Body of pancreas (tissue), 4 donors: Measurements from ENCODE around the gene MAPT. TPM values are rescaled to one million over a fixed set of nuclear protein-coding genes. Genes with fewer than 3 reads are reported as not detected.

Experiments
- ATAC-seq: fragments of 150-250 bp; one replicate; pipeline ENCODE4 v1.9.1; 2016
- DNase-seq, 4 donors: peaks; one replicate each; pipeline ENCODE4 v3.0.0-alpha.2; 2019
- H3K27ac ChIP-seq, 4 donors: fragments of 200-600 bp; sonication (generic); 1 replicate in 3 of 4; 2 replicates in 1 of 4; pipeline versions ENCODE4 v1.5.1 to v1.6.1; 2016 to 2019; ENCODE audit warnings: mild to moderate bottlenecking in 1 of 4, mixed read lengths in 1 of 4, moderate library complexity in 1 of 4
- H3K27me3 ChIP-seq, 2 donors: fragments of 200-600 bp; sonication (generic); one replicate each; pipeline ENCODE4 v1.6.0; 2016; ENCODE audit warnings: mild to moderate bottlenecking in 1 of 2
- H3K36me3 ChIP-seq, 2 donors: fragments of 200-600 bp; sonication (generic); replicated peaks in 1 of 2; 2 replicates each; pipeline ENCODE4 v1.5.1; 2016; ENCODE audit warnings: low read depth in 2 of 2; ENCODE audit not compliant: insufficient read depth in 1 of 2
- H3K4me1 ChIP-seq: fragments of 200-600 bp; sonication (generic); one replicate; pipeline ENCODE4 v1.6.0; 2016
- H3K4me3 ChIP-seq, 2 donors: fragments of 200-600 bp; sonication (generic); 1 replicate in 1 of 2; 2 replicates in 1 of 2; pipeline ENCODE4 v1.5.1; 2016 to 2019
- H3K9me3 ChIP-seq, 3 donors: fragments of 200-600 bp; sonication (generic); 1 replicate in 2 of 3; 2 replicates in 1 of 3; pipeline ENCODE4 v1.5.1; 2016
- CTCF ChIP-seq, 7 experiments: fragments of 450-650 bp in 4 of 7; fragments of 200-600 bp in 3 of 7; sonication (generic) in 3 of 7; IDR thresholded peaks; one replicate each; pipeline ENCODE4 v1.5.1; 2016 to 2019; ENCODE audit warnings: antibody characterized with exemption in 7 of 7
- POLR2A ChIP-seq, 3 donors: fragments of 450-650 bp; IDR thresholded peaks; one replicate each; pipeline ENCODE4 v1.6.1; 2016; ENCODE audit warnings: antibody characterized with exemption in 3 of 3, mild to moderate bottlenecking in 2 of 3
- WGBS, 2 donors: methylation state at CpG; one replicate each; pipeline ENCODE4 v1.1.5; 2017; 5-methylcytosine and 5-hydroxymethylcytosine counted together
- intact Hi-C: fragments of 100-400 bp; cut with DNase I; formaldehyde crosslinking; loops from one replicate; pipeline ENCODE4 v1.15.1; 2023
- total RNA-seq, 2 donors: library from RNA; depleted of rRNA; stranded (reverse); fragments of >200 nt; gene quantifications; one replicate each; pipeline ENCODE4 v1.1.0, GENCODE V29; 2016

Gene MAPT
- total RNA-seq, 2 donors from 2014 or later, result 1.6 to 2.3 TPM

GRCh38 chr17:45883063-45883462 lies 11.3 kb upstream of the MAPT start:
- Histone ChIP-seq H3K4me1 (no peaks in the 10 kb centered on the region), H3K9me3 (no peaks in the 10 kb centered on the region), H3K27ac (no peak overlapping the region), H3K27me3 (no peaks in the 10 kb centered on the region), H3K4me3 (no peak overlapping the region), H3K36me3 (no peaks in the 10 kb centered on the region)
- ATAC-seq (no peak), DNase-seq (no peak)
- intact Hi-C loops, result no loop called here
- no peak for TF ChIP-seq CTCF (IDR thresholded peaks at IDR 0.05)
- WGBS, 2 donors, result 90 to 95% methylated on average over 2 of the region's 2 CpGs

GRCh38 chr17:45886852-45887251 lies 7.5 kb upstream of the MAPT start:
- Histone ChIP-seq H3K36me3 (no peaks in the 10 kb centered on the region), H3K4me1 (no peaks in the 10 kb centered on the region), H3K4me3 (no peak overlapping the region), H3K27ac (no peak overlapping the region), H3K27me3 (no peaks in the 10 kb centered on the region), H3K9me3 (no peaks in the 10 kb centered on the region)
- intact Hi-C loops, result no loop called here
- TF ChIP-seq CTCF (IDR thresholded peaks at IDR 0.05), result no peak
- no peak for TF ChIP-seq POLR2A (IDR thresholded peaks at IDR 0.05)
- DNase-seq (no peak), ATAC-seq (no peak)
- 73 to 77% methylated on average over 2 of the region's 2 CpGs for whole genome bisulfite sequencing, 2 donors

GRCh38 chr17:45888392-45888791 lies 6.0 kb upstream of the MAPT start:
- Histone ChIP-seq H3K4me1 (no peaks in the 10 kb centered on the region), H3K36me3 (no peaks in the 10 kb centered on the region), H3K27ac (no peak overlapping the region), H3K9me3 (no peaks in the 10 kb centered on the region), H3K4me3 (no peak overlapping the region), H3K27me3 (no peaks in the 10 kb centered on the region)
- TF ChIP-seq POLR2A (IDR thresholded peaks at IDR 0.05) (no peak), CTCF (IDR thresholded peaks at IDR 0.05) (no peak)
- ATAC-seq (no peak), DNase-seq (no peak)
- intact Hi-C loops, result no loop called here
- WGBS, 2 donors, result 48 to 60% methylated on average over 5 of the region's 5 CpGs

GRCh38 chr17:45889579-45889978 lies 4.8 kb upstream of the MAPT start:
- no peaks in the 10 kb centered on the region for H3K27me3 ChIP-seq
- WGBS, 2 donors, result 21 to 35% methylated on average over 4 of the region's 4 CpGs
- intact Hi-C loops, result no loop called here
- no peaks in the 10 kb centered on the region for H3K36me3 ChIP-seq
- H3K27ac ChIP-seq, result no peak overlapping the region
- TF ChIP-seq CTCF (IDR thresholded peaks at IDR 0.05) (no peak), POLR2A (IDR thresholded peaks at IDR 0.05) (no peak)
- no peaks in the 10 kb centered on the region for H3K9me3 ChIP-seq
- no peak overlapping the region for H3K4me3 ChIP-seq
- DNase-seq (no peak), ATAC-seq (no peak)
- peaks cover 7% of the 10 kb centered on the region for H3K4me1 ChIP-seq

- DNase-seq (no peak), ATAC-seq (no peak)
- Histone ChIP-seq H3K4me1 (peaks cover 37% of the 10 kb centered on the region), H3K27me3 (peaks cover 0 to 21% of the 10 kb centered on the region in 2 donors), H3K27ac (peak overlapping the region in 3 of 4 donors; percentile 5 to 63 (median 61)), H3K4me3 (peak overlapping the region in 1 of 2 donors; percentile 63), H3K9me3 (no peaks in the 10 kb centered on the region), H3K36me3 (no peaks in the 10 kb centered on the region)
- intact Hi-C loops, result no loop called here
- TF ChIP-seq CTCF (IDR thresholded peaks at IDR 0.05), result no peak
- no peak for TF ChIP-seq POLR2A (IDR thresholded peaks at IDR 0.05)
- whole genome bisulfite sequencing, 2 donors, result 30 to 43% methylated on average over 7 of the region's 7 CpGs
Observed at GRCh38 chr17:45893725-45894021, 681 bp upstream of the MAPT start.
